Thyroid gland (tissue), 4 donors: ENCODE measurements around the gene MAPRE3. TPM values are rescaled to one million over a fixed set of nuclear protein-coding genes. Genes with fewer than 3 reads are reported as not detected.

Source experiments
- DNase-seq, 2 donors: peaks; one replicate each; pipeline ENCODE4 v3.0.0-alpha.2; 2019
- H3K27ac ChIP-seq, 3 donors: fragments of 200-600 bp; sonication (generic); 1 replicate in 2 of 3; 2 replicates in 1 of 3; pipeline ENCODE4 v1.5.1; 2016 to 2019; ENCODE audit warnings: mild to moderate bottlenecking in 1 of 3, moderate library complexity in 1 of 3
- H3K27me3 ChIP-seq: fragments of 200-600 bp; sonication (generic); one replicate; pipeline ENCODE4 v1.5.1; 2019
- H3K36me3 ChIP-seq, 2 donors: fragments of 200-600 bp; sonication (generic); one replicate each; pipeline ENCODE4 v1.5.1; 2016 to 2019
- H3K4me1 ChIP-seq, 2 donors: fragments of 200-600 bp; sonication (generic); one replicate each; pipeline ENCODE4 v1.5.1; 2017 to 2019
- H3K4me3 ChIP-seq, 3 donors: fragments of 200-600 bp; sonication (generic); replicated peaks in 1 of 3; 1 replicate in 2 of 3; 2 replicates in 1 of 3; pipeline ENCODE4 v1.5.1; 2016; ENCODE audit warnings: mild to moderate bottlenecking in 1 of 3
- H3K9me3 ChIP-seq: fragments of 200-600 bp; sonication (generic); one replicate; pipeline ENCODE4 v1.5.1; 2017
- POLR2A ChIP-seq, 2 donors: fragments of 450-650 bp; IDR thresholded peaks; one replicate each; pipeline ENCODE4 v1.6.1; 2017; ENCODE audit warnings: antibody characterized with exemption in 2 of 2, mild to moderate bottlenecking in 2 of 2, moderate library complexity in 1 of 2
- WGBS, 2 donors: methylation state at CpG; one replicate each; pipeline ENCODE4 v1.1.5; 2017; 5-methylcytosine and 5-hydroxymethylcytosine counted together
- intact Hi-C: fragments of 100-400 bp; cut with DNase I; formaldehyde crosslinking; loops from one replicate; pipeline ENCODE4 v1.15.1; 2023
- total RNA-seq, 4 donors: library from RNA; depleted of rRNA; stranded (reverse); fragments of >200 nt; gene quantifications; one replicate each; pipeline ENCODE4 v1.2.3, GENCODE V29; 2016
- TF ChIP-seq, protein P1 (sequence below), 6 experiments: fragments of 200-600 bp in 3 of 6; fragments of 450-650 bp in 3 of 6; sonication (generic) in 3 of 6; IDR thresholded peaks; one replicate each; pipeline ENCODE4 v1.5.1; 2016 to 2019; ENCODE audit warnings: antibody characterized with exemption in 6 of 6, mild to moderate bottlenecking in 2 of 6, inconsistent platforms in 1 of 6, moderate library complexity in 1 of 6

MAPRE3 gene
- total RNA-seq, 4 donors from 2014 or later = 12.9 to 21.2 (median 17.0) TPM

DNA sequence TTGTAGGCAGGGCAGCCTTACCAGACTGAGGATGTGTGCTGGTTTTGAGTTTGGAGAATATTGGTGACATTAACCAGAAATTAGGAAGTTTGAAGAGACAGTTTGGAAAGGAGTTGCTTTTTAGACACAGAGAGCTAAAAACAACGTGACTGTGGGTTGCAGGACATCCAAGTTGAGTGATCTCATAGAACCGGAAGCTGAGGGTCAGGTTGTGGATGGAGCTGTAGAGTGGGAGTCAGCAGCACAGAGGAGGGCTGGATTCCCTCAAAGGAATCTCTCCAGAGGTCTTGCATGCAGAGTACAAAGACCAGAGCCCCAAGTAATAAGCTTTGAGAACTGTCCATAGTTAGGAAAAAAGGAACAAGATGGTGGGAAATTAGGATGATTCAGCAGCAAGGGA is 9.3 kb downstream of the MAPRE3 start:
- H3K4me1 ChIP-seq = peaks cover 25 to 35% of the 10 kb centered on the region in 2 donors
- H3K27ac ChIP-seq = no peak overlapping the region
- intact Hi-C loops = no loop called here
- WGBS, 2 donors = 65 to 76% methylated on average over 2 of the region's 2 CpGs
- H3K9me3 ChIP-seq = no peaks in the 10 kb centered on the region
- no peak overlapping the region for H3K4me3 ChIP-seq
- H3K27me3 ChIP-seq = no peaks in the 10 kb centered on the region
- no peaks in the 10 kb centered on the region for H3K36me3 ChIP-seq
- TF ChIP-seq, protein P1, sequence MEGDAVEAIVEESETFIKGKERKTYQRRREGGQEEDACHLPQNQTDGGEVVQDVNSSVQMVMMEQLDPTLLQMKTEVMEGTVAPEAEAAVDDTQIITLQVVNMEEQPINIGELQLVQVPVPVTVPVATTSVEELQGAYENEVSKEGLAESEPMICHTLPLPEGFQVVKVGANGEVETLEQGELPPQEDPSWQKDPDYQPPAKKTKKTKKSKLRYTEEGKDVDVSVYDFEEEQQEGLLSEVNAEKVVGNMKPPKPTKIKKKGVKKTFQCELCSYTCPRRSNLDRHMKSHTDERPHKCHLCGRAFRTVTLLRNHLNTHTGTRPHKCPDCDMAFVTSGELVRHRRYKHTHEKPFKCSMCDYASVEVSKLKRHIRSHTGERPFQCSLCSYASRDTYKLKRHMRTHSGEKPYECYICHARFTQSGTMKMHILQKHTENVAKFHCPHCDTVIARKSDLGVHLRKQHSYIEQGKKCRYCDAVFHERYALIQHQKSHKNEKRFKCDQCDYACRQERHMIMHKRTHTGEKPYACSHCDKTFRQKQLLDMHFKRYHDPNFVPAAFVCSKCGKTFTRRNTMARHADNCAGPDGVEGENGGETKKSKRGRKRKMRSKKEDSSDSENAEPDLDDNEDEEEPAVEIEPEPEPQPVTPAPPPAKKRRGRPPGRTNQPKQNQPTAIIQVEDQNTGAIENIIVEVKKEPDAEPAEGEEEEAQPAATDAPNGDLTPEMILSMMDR (IDR thresholded peaks at IDR 0.05) = no peak
- no peak for TF ChIP-seq POLR2A (IDR thresholded peaks at IDR 0.05)
- no peak for DNase-seq

DNA sequence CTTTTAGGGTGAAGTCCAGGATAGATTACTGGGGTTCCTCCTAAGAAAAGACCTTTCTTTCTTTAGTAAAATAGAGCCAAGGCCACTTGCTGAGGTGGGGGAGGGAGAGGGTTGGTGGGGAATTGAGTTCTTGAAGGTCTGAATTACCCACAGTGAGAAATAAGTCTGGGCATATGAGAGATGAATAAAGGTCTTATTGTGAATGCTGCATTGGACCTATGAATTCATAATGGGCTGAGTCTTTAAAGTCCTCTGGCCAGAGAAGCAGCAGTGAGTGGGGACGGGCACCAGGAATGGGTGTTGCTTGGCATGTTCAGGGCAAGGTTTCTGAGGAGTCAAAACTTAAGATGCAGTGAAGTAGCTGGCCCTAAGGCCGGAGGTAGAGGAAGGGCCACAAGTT is 10.5 kb downstream of the MAPRE3 start:
- Histone ChIP-seq H3K27ac (no peak overlapping the region), H3K4me1 (peaks cover 25 to 35% of the 10 kb centered on the region in 2 donors), H3K9me3 (no peaks in the 10 kb centered on the region), H3K27me3 (no peaks in the 10 kb centered on the region), H3K4me3 (no peak overlapping the region), H3K36me3 (no peaks in the 10 kb centered on the region)
- 92 to 96% methylated on average over 2 of the region's 2 CpGs for WGBS, 2 donors
- DNase-seq = no peak
- TF ChIP-seq, protein P1 (IDR thresholded peaks at IDR 0.05) = no peak
- no peak for TF ChIP-seq POLR2A (IDR thresholded peaks at IDR 0.05)
- intact Hi-C loops = no loop called here

DNA sequence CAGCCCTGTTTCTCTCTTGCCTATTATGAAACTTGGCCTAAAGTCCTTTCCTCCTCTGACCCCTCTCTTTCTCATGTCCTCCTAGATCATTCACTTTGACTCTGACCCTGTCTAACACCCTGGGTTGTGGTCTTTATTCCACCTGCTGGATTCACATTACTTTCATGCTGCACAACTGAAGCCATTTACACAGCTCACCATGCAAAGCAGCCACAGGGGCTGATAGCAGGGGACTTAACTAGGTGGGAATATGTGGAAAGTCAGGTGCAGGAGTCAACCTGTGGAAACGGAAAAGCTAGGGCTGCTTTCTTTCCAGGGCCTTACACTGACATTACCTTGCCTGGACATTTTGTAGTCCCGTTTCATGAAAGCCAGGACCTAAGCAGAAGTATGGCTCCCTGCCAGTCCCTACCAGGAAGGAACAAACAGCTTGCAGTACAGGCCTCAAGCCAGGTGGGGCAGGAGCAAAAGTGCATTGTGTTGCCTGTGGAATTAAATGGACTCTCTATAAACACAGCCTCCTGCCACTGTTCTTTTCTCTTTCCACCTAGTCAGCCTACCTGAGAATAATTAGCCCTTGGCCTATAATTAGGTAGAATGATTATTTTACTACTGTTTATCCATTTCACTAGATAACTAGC is 11.8 kb downstream of the MAPRE3 start:
- intact Hi-C loops = no loop called here
- H3K4me3 ChIP-seq = no peak overlapping the region
- 25% methylated on average over 2 of the region's 2 CpGs for WGBS, 2 donors
- TF ChIP-seq, protein P1 (IDR thresholded peaks at IDR 0.05) = peak in 5 of 6 experiments; percentile 40 to 66 (median 58)
- TF ChIP-seq POLR2A (IDR thresholded peaks at IDR 0.05) = no peak
- H3K27ac ChIP-seq = peak overlapping the region; percentile 20 to 51 (median 32)
- H3K4me1 ChIP-seq = peaks cover 25 to 35% of the 10 kb centered on the region in 2 donors
- H3K36me3 ChIP-seq = no peaks in the 10 kb centered on the region
- DNase-seq = peak; percentile 91 to 92
- no peaks in the 10 kb centered on the region for H3K9me3 ChIP-seq
- no peaks in the 10 kb centered on the region for H3K27me3 ChIP-seq

DNA sequence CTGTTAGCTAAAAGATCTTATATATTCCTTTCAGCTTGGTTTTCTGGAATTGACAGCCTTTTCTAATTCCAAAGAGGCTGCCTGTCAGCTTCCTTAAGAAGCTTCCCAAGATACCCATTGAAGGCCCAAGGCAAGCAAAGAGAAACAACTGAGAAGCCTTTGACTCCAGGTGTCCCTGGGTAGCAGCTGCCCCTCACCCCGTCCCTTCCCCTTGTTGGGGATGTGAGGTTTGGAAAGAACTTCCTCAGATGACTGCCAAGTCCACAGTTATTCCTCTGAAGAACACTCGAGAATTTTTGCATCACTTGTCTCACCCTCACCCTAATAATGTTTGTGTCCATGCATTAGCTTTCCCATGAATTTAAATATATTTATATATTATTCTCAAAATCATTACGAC is 13.3 kb downstream of the MAPRE3 start:
- H3K4me1 ChIP-seq = peaks cover 20 to 26% of the 10 kb centered on the region in 2 donors
- no peak for TF ChIP-seq POLR2A (IDR thresholded peaks at IDR 0.05)
- TF ChIP-seq, protein P1 (IDR thresholded peaks at IDR 0.05) = no peak
- no peaks in the 10 kb centered on the region for H3K36me3 ChIP-seq
- WGBS, 2 donors = 35 to 46% methylated on average over 3 of the region's 3 CpGs
- intact Hi-C loops = no loop called here
- H3K9me3 ChIP-seq = no peaks in the 10 kb centered on the region
- no peak overlapping the region for H3K4me3 ChIP-seq
- H3K27ac ChIP-seq = peak overlapping the region in 2 of 3 donors; percentile 4 to 51
- peak; percentile 65 to 67 for DNase-seq
- no peaks in the 10 kb centered on the region for H3K27me3 ChIP-seq

GRCh38 chr2:26985807-26986206 is 15.4 kb downstream of the MAPRE3 start:
- DNase-seq = no peak
- Histone ChIP-seq H3K4me3 (no peak overlapping the region), H3K27me3 (no peaks in the 10 kb centered on the region), H3K36me3 (no peaks in the 10 kb centered on the region), H3K4me1 (peaks cover 20 to 26% of the 10 kb centered on the region in 2 donors), H3K27ac (no peak overlapping the region), H3K9me3 (no peaks in the 10 kb centered on the region)
- no peak for TF ChIP-seq POLR2A (IDR thresholded peaks at IDR 0.05)
- TF ChIP-seq, protein P1 (IDR thresholded peaks at IDR 0.05) = no peak
- intact Hi-C loops = no loop called here
- WGBS, 2 donors = 89 to 98% methylated on average over 4 of the region's 4 CpGs
